HG03159 (cell line): ENCODE data around the gene NDUFAF8.

Experiments
- ATAC-seq: cut with Tn5 transposase; IDR thresholded peaks from one replicate; pipeline ENCODE4 v1.9.1; 2021; ENCODE audit warnings: mild to moderate bottlenecking, moderate library complexity; ENCODE audit not compliant: unreplicated experiment

NDUFAF8 gene

DNA sequence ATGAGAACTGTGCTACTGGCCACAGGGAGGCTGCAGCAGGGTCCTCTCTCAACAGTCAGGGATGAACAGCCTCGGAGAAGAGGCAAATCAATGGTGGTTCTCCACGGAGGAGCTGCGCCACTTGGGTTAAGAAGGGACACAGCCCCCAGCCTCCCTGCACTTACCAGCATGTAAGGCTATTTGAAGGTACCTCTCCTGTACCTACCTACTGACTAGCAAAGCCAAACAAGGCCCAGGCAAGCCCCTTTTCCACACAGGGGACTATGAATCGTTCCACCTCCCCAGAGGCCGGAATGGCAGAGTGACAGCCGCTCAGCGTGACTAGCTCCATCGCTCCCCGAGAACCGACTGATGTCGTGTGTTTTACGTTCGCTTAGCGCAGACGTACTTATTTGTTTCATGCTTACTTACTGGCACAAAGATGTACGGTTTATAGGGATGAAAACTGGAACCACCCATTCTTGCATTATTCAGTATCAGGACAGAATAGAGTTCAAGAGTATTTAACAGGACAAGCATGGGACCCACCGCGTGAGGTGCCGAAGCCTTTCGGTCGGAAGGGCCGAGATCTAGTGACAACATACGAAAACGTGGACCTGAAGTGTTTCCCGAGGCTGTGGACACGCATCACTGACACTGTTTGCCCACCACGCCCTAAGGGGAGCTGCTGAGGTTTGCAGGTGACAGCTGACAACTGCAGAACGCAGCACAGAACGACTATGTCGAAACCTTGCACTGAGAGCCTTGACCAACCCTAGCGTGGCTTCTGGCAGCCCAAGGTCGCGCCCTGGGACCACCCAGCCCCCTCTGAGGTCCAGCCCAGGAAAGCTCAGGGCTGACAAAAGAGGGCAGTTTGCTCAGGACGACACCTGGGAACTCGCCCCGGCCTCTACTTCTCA is 1.3 kb upstream of the NDUFAF8 start:
- no peak for ATAC-seq

DNA sequence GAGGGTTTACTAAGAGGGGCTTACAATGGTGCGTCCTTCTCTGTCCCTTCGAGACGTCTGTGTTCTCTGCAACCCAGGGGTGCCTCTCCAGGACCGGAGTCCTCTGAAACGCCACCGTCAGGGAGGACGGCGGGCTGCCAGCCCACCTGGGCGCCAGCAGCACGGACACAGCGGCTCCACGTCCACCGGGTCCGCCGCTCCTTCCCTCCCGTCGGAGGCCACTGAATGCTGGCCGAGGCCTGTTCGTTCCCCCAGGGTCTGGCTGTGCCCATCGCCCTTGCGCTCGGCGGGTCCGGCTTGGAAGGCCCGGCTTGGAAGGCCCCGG is 666 bp upstream of the NDUFAF8 start:
- ATAC-seq: no peak

DNA sequence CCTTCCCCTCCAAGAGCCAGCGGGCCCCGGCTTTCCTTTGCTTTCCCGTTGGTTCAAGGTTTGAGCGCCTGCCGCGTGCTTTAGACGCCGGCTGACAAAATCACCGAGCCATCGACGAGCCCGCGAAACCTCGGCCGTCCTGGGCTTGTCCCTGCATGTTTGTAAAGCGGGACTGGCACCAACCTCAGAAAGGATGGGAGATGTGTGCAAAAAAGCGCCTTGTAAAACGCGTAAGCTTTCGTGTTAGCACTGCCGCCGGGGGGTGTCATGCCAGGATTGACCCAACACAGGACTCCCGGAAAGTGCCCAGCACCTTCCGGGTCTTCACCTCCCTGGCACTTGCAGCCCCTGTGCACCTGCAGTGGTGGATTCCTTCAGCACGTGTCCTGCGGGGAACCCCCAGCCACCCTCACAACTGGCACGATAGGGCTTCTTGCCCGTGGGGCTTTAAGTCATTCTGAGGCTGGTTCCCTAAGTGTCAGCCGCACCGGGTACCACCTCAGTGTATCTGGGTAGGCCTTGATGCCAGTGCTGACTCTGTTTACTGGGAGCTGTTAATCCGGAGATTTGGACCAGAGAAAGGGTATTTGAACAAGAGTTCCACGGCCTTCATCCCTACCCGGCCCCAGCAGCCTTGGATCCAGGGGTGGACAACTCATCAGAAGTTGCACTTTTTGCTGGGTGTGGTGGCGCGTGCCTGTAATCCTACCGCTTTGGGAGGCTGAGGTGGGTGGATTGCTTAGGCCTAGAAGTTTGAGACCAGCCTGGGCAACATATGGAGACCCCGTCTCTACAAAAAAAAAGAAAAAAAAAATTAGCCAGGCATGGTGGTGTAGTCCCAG is 817 bp downstream of the NDUFAF8 start:
- ATAC-seq: no peak

DNA sequence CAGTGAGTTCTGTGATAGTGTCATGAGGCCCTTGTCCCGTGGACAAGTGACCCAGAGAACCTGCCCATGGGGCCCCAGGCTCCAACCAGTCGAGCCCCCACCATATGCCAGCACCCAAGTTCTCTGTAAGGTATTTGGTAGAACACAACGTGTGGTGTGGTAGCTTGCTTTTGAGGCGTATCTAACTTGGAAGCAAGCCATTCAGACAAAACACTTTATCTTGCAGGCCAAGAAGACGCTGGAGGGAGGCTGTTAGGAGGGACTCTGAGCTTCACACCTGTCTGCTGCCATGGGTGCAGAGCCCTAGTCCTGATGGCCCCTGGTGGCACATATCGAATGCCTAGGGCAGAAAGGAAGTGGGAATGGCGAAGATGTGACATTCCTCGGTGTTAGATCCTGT is 1.6 kb downstream of the NDUFAF8 start:
- ATAC-seq: no peak

DNA sequence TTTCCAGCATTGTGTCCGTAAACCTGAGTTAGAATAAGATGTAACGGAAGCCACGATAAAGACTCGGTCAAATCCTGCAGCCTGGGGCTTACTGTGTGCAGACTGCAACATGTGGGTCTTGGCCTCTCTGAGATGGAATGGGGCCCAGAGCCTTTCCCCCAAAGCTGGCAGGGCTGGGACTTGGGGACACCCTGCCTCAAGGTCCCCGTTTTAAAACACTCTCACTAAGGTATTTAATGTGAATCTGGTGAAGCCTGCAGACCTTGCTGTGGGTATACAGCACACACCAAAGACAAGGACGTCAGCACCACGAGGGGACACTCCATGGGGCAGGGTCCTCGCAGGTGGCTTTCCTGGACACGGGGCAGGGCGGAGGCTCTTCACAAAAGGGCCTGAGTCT is 2.1 kb downstream of the NDUFAF8 start:
- no peak for ATAC-seq

DNA sequence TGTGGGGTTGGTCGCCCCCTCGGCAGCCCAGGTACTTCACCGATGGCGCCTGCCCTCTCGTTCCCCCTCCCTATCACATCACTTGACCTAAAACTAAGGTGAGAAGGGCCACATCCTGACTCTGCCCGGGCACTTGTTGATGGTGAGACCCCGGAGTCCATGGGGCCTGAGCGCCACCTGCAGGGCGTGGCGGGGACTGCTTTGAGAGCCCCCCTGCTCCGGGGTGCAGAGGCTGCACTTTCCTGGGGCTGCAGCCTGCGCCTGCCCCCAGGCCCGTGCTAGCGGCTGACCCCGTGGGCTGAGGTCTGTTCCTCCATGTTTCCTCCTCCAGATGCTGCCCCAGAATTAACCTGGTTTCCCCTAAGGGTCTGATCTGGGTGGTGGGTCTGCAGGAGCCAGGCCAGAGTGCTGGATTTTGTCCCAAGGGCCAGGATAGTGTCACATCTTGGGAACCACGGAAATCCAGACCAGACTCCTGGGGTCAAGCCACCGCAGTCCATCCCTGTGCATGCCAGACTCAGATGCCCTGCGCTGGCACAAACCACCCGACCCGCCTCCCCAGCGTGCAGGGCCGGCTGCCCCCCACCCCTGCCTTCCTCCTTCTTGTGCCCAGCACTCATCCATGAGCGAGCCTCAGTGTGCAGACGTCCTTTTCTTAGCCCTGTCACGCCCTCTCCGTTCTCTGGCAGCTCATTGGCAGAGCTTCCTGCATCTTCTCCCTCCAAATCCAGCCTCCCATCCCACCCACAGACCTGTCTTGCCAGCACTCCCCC is 2.7 kb downstream of the NDUFAF8 start:
- no peak for ATAC-seq

DNA sequence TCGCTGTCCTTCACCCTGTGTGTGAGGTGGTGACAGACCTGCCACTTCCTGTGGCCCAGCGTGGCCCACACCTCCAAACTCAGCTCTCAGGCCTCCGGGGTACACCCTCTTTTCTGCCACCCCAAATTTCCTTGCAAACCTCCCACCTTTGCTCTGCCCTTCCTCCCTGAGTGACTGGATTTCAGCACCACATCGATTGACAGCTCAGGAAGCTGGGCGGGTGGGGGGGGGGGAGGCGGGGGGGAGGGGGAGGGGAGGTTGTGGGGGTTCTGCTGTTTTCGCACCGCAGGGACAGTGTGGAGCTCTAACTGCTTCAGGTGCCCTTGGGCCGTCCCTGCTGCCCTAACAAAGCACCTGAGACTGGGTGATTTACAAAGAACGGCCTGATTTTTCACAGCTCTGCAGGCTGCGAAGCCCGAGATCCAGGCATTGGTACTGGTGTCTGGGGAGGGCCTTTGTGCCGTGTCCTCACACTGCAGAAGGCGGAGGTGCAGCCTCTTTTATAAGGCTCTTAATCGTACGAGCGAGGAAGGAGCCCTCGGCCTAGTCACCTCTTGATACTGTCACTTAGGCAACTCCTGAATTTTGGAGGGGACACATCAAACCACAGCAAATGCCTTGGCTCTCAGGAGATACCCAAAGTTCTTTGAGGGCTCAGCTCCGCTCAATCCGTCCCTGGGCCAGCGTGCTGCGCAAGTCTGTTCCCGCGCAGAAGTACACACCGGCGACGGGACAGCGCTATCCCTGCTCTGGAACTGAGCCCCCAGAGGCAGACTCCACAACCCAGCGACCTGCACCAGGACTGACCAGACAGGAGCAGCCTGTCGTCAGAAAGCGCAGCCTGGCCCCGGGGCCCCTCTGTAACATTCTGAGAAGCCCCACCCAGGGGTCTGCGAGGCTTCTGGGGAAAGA is 3.6 kb downstream of the NDUFAF8 start:
- no peak for ATAC-seq

DNA sequence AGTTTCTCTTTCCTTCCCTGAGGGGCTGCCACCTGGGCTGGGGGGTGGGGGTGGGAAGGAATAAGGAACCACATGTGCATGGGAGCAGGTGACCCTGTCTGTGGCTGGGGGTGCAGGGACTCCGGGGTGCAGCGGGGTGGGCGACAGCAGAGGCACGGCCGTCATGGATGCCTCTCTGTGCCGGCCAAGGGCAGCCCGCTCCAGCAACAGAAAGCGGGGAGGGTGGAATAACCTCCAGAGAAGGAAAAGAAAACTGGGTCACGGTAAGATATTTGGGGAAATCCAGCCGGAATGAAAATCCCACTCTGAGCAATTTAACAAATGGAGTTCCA is 4.2 kb downstream of the NDUFAF8 start:
- no peak for ATAC-seq

DNA sequence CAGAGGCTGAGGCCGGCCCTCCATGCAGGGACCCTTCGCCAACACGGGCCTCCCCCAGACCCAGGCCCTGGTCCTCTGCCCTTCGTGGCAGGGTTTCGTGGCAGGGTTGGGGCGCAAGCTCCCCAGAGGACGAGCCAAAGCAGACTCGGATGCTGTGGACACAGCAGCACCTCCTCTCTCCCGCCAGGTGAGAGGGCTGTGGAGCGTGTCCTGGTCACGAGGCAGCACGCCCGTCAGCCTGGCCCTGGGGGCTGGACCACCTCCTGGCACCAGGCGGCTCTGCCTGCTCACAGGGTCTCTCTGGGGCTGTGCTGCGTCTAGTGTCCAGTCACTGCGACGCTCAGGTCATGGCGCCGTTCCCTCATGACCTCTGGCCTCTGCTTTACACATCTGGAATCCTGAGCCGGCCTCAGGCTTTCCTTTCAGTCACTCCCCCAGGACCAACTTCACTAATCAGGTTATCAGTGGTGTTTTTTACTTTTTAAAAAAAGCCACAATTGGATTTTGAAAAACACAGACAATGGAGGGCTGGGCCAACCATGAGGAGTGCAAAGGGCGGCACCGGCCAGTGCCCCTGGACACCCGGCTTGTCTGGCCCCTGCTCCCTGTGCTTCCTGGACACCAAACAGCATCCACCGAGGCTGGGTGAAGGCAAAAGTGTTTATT is 5.4 kb downstream of the NDUFAF8 start:
- ATAC-seq: no peak

DNA sequence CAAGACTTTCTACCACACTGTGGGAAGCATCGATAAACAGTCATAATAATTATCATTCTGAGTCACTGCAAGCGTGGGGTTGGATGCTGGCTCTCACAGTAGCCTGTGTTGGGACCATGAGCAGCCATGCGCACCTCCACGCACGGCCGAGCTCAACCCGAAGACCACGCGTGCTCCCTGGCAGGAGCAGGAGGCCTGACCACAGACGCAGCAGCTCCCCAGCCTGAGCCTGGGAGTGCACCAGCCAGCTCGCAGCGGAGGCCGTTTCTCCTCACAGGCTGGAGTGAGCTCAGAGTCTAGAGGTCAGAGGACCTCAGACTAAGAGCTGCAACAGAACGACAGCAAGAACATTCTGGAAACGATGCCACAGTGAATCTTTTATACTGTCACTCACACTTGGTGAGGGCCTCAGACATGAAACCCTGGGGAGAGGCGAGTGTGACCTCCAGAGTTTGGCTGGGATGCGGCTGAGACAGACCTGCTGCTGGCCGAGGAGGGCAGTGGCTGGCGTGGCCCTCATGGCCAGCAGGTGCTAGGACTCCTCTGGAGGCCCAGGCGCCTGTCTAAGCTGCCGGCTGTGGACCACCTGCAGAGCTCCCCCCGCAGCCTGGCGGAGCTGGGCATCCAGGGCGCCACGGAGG is 6.0 kb downstream of the NDUFAF8 start:
- ATAC-seq: no peak

DNA sequence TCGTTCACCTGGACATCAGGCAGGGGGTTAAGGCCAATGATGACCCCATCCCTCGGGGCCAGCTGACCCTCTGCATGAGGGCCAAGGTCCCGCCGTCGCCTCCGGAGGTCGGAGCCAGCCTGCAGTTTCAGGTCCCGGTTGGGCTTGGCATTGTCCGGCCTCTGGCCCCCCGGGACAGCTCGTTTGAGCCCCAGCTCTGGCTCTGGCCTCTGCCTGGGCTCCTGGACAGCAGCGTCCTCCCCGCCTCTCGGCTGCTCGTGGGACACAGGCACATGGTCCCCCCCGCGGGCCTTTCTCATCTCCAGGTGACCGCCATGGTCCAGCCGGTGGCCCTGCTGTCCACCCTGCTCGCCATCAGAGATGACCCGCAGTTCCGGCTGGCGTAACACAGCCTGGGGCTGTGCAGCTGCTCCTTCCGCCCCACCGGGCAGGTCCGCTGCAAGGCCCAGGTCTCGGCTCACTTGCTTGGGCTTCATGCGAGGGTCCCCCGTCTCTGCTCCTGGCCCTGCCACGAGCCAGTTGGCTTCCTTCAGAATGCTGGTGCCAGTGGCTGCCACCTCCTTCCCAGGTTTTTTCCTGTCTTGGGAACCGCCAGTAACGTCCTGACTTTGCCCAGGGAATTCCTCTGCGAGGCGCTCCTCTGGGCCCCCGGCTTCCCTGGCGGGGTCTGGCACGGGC is 6.7 kb downstream of the NDUFAF8 start:
- ATAC-seq: no peak

DNA sequence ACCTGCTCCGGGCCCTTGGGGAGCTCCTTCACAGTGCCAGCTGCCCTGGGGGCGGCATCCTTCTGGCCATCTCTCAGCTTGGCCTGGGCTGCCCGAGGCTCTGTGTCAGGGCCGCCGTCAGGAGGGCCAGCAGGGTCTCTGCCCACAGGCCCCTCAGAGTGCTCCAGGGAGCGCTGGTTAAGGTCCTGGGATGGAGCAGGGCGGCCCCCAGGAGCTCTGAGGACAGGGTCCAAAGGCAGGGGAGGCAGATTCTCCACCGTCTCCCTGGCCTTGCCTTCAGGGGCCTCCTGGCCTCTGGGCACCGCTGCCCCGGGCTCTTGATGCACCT is 7.2 kb downstream of the NDUFAF8 start:
- no peak for ATAC-seq

DNA sequence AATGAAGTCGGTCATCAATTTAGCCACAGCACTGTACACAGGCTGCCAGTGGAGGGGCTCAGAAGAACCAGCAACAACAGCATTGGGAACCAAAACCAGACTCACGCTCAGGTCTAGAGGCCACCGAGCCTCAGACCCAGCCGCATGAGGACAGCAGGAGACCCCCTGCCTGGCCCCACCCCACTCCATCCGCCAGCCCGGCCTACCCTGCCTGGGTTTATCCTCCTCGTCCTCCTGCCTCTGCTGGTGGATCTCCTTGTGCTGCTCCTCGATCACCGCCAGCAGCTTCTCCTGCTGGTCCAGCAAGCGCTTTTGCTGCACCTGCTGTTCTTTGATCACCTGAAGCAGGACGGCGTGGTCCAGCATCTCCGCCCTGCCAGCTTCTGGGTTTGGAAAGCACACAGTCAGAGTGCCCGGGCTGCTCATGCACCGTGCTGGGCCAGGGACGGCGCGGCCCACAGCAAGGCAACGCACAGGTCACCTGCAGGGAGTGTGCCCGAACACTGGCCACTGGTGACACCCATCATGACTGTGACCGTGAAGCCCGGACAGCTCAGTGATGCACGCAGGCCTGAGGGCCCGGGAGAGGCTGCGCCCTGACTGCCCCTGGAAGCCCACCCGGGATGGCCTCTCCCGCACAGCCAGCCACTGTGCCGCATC is 7.7 kb downstream of the NDUFAF8 start:
- ATAC-seq: no peak

DNA sequence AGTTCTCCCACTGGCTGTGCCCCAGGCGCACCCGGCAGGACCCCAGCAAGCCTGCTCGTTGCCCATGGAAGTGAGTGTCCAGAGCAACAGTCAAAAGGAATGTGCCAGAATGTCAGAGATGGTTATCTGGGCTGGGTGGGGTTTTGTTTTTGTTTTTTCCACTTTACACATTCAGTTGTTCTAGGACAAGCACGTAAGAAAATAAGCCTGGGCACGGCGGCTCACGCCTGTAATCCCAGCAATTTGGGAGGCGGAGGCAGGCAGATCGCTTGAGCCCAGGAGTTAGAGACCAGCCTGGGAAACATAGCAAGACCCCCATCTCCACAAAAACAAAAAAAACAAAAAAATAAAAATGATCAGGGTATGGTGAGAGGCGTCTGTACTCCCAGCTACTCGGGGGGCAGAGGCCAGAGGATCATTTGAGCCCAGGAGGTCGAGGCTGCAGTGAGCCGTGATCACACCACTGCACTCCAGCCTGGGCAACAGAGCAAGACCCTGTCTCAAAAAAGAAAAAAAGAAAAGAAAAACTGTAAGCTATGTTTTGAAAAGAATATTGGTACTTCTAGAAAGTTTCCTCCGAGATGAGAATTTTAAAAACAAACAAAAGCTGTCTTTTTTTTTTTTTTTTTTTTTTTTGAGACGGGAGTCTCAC is 8.3 kb downstream of the NDUFAF8 start:
- no peak for ATAC-seq

DNA sequence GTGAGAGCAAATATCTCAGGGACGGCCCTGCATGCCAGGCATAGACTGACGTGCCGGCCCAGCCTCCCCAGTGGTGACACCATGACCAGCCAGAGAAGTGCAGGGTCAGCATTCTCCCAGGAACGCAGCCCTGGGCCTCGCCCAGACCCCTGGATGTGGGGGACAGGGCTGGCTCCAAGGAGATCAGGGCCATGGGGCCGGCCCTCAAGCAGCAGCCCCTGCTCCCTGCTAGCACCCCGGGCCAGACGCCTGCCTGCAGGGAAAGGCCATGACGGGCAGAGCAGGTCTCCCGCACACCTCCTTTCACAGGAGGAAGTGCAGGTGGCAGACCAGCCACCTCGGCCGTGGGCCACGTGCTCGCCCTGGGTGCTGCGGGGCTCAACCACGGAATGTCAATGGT is 9.5 kb downstream of the NDUFAF8 start:
- ATAC-seq: no peak

DNA sequence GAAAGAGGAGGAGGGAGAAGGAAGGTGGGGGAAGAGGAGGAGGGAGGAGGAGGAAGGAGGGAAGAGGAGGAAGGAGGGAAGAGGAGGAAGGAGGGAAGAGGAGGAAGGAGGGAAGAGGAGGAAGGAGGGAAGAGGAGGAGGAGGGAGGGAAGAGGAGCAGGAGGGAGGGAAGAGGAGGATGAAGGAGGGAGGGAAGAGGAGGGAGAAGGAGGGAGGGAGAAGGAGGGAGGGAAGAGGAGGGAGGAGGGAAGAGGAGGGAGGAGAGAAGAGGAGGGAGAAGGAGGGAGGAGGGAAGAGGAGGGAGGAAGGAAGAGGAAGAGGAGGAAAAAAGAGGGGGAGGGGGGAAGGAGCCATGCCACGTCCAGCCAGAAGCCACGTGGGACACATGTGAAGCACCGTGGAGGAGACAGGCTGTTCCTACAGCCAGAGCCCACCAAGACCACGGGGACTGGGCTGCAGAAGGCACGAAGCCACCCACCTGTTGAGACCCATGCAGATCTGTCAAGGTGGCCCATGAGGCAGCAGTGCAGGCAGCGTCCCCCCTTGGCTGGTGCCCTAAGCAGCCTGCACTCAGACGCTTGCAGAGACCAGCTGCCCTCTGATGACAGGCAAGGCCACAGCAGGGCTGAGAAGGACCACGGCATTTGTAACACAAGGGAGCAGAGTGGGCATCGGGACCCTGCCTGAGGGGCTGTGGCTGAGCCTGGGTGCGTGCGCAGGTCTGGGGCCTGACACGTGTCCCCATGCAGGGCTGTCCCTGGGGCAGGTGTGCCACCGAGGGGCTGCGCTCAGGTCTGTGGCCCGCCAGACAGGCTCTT is 10.3 kb downstream of the NDUFAF8 start:
- no peak for ATAC-seq
